H9 (cell line): Measurements from ENCODE around the gene PPP2R5B. TPM values are rescaled to one million over a fixed set of nuclear protein-coding genes. Genes with fewer than 3 reads are reported as not detected.

Experiments
- DNase-seq: peaks from one replicate; pipeline ENCODE4 v3.0.0-alpha.2; 2017
- H2AFZ ChIP-seq: one replicate; pipeline ENCODE4 v1.6.1; 2013; ENCODE audit warnings: mild to moderate bottlenecking, low read length, control low read depth, moderate library complexity
- H2AK5ac ChIP-seq: 2 replicates; pipeline ENCODE4 v1.6.1; 2013; ENCODE audit warnings: low read length, control low read depth, mixed read lengths; ENCODE audit not compliant: insufficient read length
- H2BK120ac ChIP-seq: one replicate; pipeline ENCODE4 v1.6.1; 2013; ENCODE audit warnings: low read depth, mild to moderate bottlenecking, low read length, control low read depth, inconsistent platforms; ENCODE audit not compliant: poor library complexity, severe bottlenecking
- H2BK12ac ChIP-seq: 2 replicates; pipeline ENCODE4 v1.6.1; 2013; ENCODE audit warnings: low read length, control low read depth, mixed read lengths, low read depth; ENCODE audit not compliant: insufficient read length
- H2BK15ac ChIP-seq: 2 replicates; pipeline ENCODE4 v1.6.1; 2013; ENCODE audit warnings: low read depth, low read length, control low read depth
- H2BK20ac ChIP-seq: one replicate; pipeline ENCODE4 v1.6.1; 2013; ENCODE audit warnings: low read depth, mild to moderate bottlenecking, low read length, control low read depth, inconsistent platforms; ENCODE audit not compliant: poor library complexity, severe bottlenecking
- H2BK5ac ChIP-seq: 2 replicates; pipeline ENCODE4 v1.6.1; 2013; ENCODE audit warnings: low read length, control low read depth, mixed read lengths; ENCODE audit not compliant: insufficient read length
- H3K14ac ChIP-seq: 2 replicates; pipeline ENCODE4 v1.6.1; 2013; ENCODE audit warnings: low read length, control low read depth; ENCODE audit not compliant: insufficient read depth
- H3K18ac ChIP-seq: 2 replicates; pipeline ENCODE4 v1.6.1; 2013; ENCODE audit warnings: low read depth, mild to moderate bottlenecking, mixed read lengths, low read length, control low read depth; ENCODE audit not compliant: insufficient read length
- H3K23ac ChIP-seq: 2 replicates; pipeline ENCODE4 v1.6.1; 2013; ENCODE audit warnings: low read length, control low read depth, mixed read lengths, low read depth; ENCODE audit not compliant: insufficient read length
- H3K23me2 ChIP-seq: 2 replicates; pipeline ENCODE4 v1.6.1; 2013; ENCODE audit warnings: low read depth, mild to moderate bottlenecking, mixed read lengths, low read length, control low read depth; ENCODE audit not compliant: insufficient read length, poor library complexity, severe bottlenecking
- H3K27ac ChIP-seq: 2 replicates; pipeline ENCODE4 v1.5.1; 2013; ENCODE audit warnings: low read length, control low read depth, mixed read lengths, low read depth; ENCODE audit not compliant: insufficient read length
- H3K27me3 ChIP-seq: 2 replicates; pipeline ENCODE4 v1.6.1; 2013; ENCODE audit warnings: low read length, control low read depth, inconsistent platforms; ENCODE audit not compliant: insufficient read depth
- H3K4ac ChIP-seq: 2 replicates; pipeline ENCODE4 v1.6.1; 2013; ENCODE audit warnings: low read depth, mild to moderate bottlenecking, control low read depth, inconsistent platforms, low read length, moderate library complexity
- H3K4me1 ChIP-seq: 2 replicates; pipeline ENCODE4 v1.6.1; 2013; ENCODE audit warnings: low read length, control low read depth, inconsistent platforms; ENCODE audit not compliant: insufficient read depth
- H3K4me2 ChIP-seq: 2 replicates; pipeline ENCODE4 v1.6.1; 2013; ENCODE audit warnings: low read length, control low read depth, mixed read lengths; ENCODE audit not compliant: insufficient read length, insufficient read depth
- H3K56ac ChIP-seq: 2 replicates; pipeline ENCODE4 v1.6.1; 2013; ENCODE audit warnings: low read depth, mild to moderate bottlenecking, mixed read lengths, low read length, control low read depth; ENCODE audit not compliant: insufficient read length
- H3K79me1 ChIP-seq: 2 replicates; pipeline ENCODE4 v1.6.1; 2013; ENCODE audit warnings: low read depth, mild to moderate bottlenecking, moderate library complexity, low read length, control low read depth, inconsistent platforms; ENCODE audit not compliant: insufficient read depth, poor library complexity, severe bottlenecking
- H3K79me2 ChIP-seq: 2 replicates; pipeline ENCODE4 v1.6.1; 2013; ENCODE audit warnings: low read length, control low read depth, inconsistent platforms; ENCODE audit not compliant: insufficient read depth
- H3K9ac ChIP-seq: 2 replicates; pipeline ENCODE4 v1.6.1; 2013; ENCODE audit warnings: low read length, control low read depth, mixed read lengths; ENCODE audit not compliant: insufficient read length; ENCODE audit errors: extremely low read depth
- H3K9me3 ChIP-seq: one replicate; pipeline ENCODE4 v1.6.1; 2013; ENCODE audit warnings: low read depth, low read length, inconsistent platforms; ENCODE audit not compliant: control insufficient read depth
- H3T11ph ChIP-seq: one replicate; pipeline ENCODE4 v1.6.1; 2013; ENCODE audit warnings: mild to moderate bottlenecking, low read length, control low read depth, inconsistent platforms
- H4K20me1 ChIP-seq: one replicate; pipeline ENCODE4 v1.6.1; 2013; ENCODE audit not compliant: control insufficient read depth, insufficient read length, insufficient read depth
- H4K5ac ChIP-seq: 2 replicates; pipeline ENCODE4 v1.6.1; 2013; ENCODE audit warnings: low read depth, mild to moderate bottlenecking, mixed read lengths, low read length, control low read depth; ENCODE audit not compliant: insufficient read length
- H4K8ac ChIP-seq: replicated peaks from 2 replicates; pipeline ENCODE4 v1.6.1; 2013; ENCODE audit warnings: low read length, control low read depth, mixed read lengths, low read depth; ENCODE audit not compliant: insufficient read length
- H4K91ac ChIP-seq: 2 replicates; pipeline ENCODE4 v1.6.1; 2013; ENCODE audit warnings: low read depth, mild to moderate bottlenecking, moderate library complexity, mixed read lengths, low read length, control low read depth; ENCODE audit not compliant: insufficient read length
- H3K27ac Mint-ChIP-seq, 3 experiments: 2 replicates in 2 of 3; 3 replicates in 1 of 3; pipeline ENCODE4 v1.8.0; 2020 to 2021; ENCODE audit warnings: mixed read lengths in 3 of 3, mild to moderate bottlenecking in 1 of 3, moderate library complexity in 1 of 3
- H3K27me3 Mint-ChIP-seq: 2 replicates; pipeline ENCODE4 v1.8.0; 2021; ENCODE audit warnings: low read depth, mild to moderate bottlenecking, moderate library complexity, mixed read lengths
- H3K36me3 Mint-ChIP-seq, 3 experiments: 2 replicates in 2 of 3; 3 replicates in 1 of 3; pipeline ENCODE4 v1.8.0; 2020 to 2021; ENCODE audit warnings: low read depth in 3 of 3, mixed read lengths in 3 of 3; ENCODE audit not compliant: insufficient read depth in 1 of 3
- H3K4me1 Mint-ChIP-seq, 2 experiments: 2 replicates each; pipeline ENCODE4 v1.8.0; 2020; ENCODE audit warnings: mixed read lengths in 2 of 2
- H3K4me3 Mint-ChIP-seq, 2 experiments: 2 replicates in 1 of 2; 3 replicates in 1 of 2; pipeline ENCODE4 v1.8.0; 2020 to 2021; ENCODE audit warnings: mild to moderate bottlenecking in 2 of 2, mixed read lengths in 2 of 2, moderate library complexity in 1 of 2
- H3K9me3 Mint-ChIP-seq, 2 experiments: 2 replicates in 1 of 2; 3 replicates in 1 of 2; pipeline ENCODE4 v1.8.0; 2020; ENCODE audit warnings: mild to moderate bottlenecking in 2 of 2, mixed read lengths in 2 of 2, moderate library complexity in 1 of 2
- WGBS: extraction: QIAGEN DNeasy Blood & Tissue Kit; methylation state at CpG from one replicate; pipeline ENCODE4 v1.1.7; 2013; ENCODE audit warnings: missing lambda C conversion rate, low lambda C conversion rate, mixed read lengths; ENCODE audit not compliant: insufficient read length; ENCODE audit errors: extremely low coverage; 5-methylcytosine and 5-hydroxymethylcytosine counted together
- total RNA-seq: library from RNA; stranded (reverse); gene quantifications from 2 replicates; pipeline ENCODE4 v1.2.1, GENCODE V29; 2021
- TF ChIP-seq, protein P1 (sequence below): fragments of 200-600 bp; sonication (generic); conservative IDR thresholded peaks from 3 replicates; pipeline ENCODE4 v1.8.0; 2021; ENCODE audit warnings: antibody characterized with exemption, mild to moderate bottlenecking

Gene PPP2R5B
- total RNA-seq, 1 experiment from 2014 or later = 6.3 TPM

DNA sequence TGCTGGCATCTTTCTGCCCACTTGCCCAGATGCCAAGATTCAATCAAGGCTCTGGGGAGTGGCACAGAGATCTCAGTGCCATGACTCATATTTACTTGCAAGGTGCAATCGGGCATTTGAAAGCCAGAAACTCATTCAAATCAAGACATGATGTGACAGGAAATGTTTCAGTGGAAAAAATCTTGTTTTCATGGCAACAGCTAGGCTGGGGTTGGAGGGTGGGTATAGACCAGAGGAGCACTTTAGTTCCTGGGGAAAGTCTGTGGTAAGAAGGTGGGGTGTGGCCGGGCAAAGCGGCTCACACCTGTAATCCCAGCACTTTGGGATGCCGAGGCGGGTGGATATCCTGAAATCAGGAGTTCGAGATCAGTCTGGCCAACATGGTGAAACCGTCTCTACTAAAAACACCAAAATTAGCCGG is 46.3 kb downstream of the PPP2R5B start:
- DNase-seq = no peak
- H3K18ac ChIP-seq = no peak overlapping the region
- no peak overlapping the region for H3K56ac ChIP-seq
- Mint-ChIP-seq H3K36me3 (no peaks in the 10 kb centered on the region), H3K4me1 (peaks cover 0 to 3% of the 10 kb centered on the region in 2 experiments; a peak in 1 of 4 replicates), H3K27me3 (peaks cover 9% of the 10 kb centered on the region), H3K4me3 (no peak overlapping the region), H3K9me3 (peaks cover 0 to 3% of the 10 kb centered on the region in 2 experiments; a peak in 1 of 5 replicates), H3K27ac (no peak overlapping the region)
- H3K79me2 ChIP-seq = no peaks in the 10 kb centered on the region
- H4K5ac ChIP-seq = no peak overlapping the region
- H3K4me2 ChIP-seq = no peak overlapping the region
- no CpG with 5 or more reads among the region's 8 CpGs for WGBS
- H2BK120ac ChIP-seq = no peak overlapping the region
- no peak overlapping the region for H3K27ac ChIP-seq
- H3K4ac ChIP-seq = no peak overlapping the region
- H3T11ph ChIP-seq = no peak overlapping the region
- H2BK12ac ChIP-seq = no peak overlapping the region
- H2AK5ac ChIP-seq = no peak overlapping the region
- H3K79me1 ChIP-seq = no peaks in the 10 kb centered on the region
- no peaks in the 10 kb centered on the region for H3K4me1 ChIP-seq
- H4K91ac ChIP-seq = no peak overlapping the region
- H3K27me3 ChIP-seq = no peaks in the 10 kb centered on the region
- H2BK15ac ChIP-seq = no peak overlapping the region
- no peak overlapping the region for H3K23ac ChIP-seq
- no peak overlapping the region for H3K9ac ChIP-seq
- H3K9me3 ChIP-seq = no peaks in the 10 kb centered on the region
- H4K8ac ChIP-seq = no peak overlapping the region
- H2BK5ac ChIP-seq = no peak overlapping the region
- no peak overlapping the region for H2AFZ ChIP-seq
- H3K14ac ChIP-seq = no peak overlapping the region
- no peak overlapping the region for H2BK20ac ChIP-seq
- TF ChIP-seq, protein P1, sequence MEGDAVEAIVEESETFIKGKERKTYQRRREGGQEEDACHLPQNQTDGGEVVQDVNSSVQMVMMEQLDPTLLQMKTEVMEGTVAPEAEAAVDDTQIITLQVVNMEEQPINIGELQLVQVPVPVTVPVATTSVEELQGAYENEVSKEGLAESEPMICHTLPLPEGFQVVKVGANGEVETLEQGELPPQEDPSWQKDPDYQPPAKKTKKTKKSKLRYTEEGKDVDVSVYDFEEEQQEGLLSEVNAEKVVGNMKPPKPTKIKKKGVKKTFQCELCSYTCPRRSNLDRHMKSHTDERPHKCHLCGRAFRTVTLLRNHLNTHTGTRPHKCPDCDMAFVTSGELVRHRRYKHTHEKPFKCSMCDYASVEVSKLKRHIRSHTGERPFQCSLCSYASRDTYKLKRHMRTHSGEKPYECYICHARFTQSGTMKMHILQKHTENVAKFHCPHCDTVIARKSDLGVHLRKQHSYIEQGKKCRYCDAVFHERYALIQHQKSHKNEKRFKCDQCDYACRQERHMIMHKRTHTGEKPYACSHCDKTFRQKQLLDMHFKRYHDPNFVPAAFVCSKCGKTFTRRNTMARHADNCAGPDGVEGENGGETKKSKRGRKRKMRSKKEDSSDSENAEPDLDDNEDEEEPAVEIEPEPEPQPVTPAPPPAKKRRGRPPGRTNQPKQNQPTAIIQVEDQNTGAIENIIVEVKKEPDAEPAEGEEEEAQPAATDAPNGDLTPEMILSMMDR = no peak
- H4K20me1 ChIP-seq = no peaks in the 10 kb centered on the region
- no peaks in the 10 kb centered on the region for H3K23me2 ChIP-seq
